Measurements from ENCODE around the gene MZF1. TPM values are rescaled to one million over a fixed set of nuclear protein-coding genes. Genes with fewer than 3 reads are reported as not detected.

MZF1 gene
- total RNA-seq, 2 experiments from 2014 or later, result 30.0 to 39.1 TPM

DNA sequence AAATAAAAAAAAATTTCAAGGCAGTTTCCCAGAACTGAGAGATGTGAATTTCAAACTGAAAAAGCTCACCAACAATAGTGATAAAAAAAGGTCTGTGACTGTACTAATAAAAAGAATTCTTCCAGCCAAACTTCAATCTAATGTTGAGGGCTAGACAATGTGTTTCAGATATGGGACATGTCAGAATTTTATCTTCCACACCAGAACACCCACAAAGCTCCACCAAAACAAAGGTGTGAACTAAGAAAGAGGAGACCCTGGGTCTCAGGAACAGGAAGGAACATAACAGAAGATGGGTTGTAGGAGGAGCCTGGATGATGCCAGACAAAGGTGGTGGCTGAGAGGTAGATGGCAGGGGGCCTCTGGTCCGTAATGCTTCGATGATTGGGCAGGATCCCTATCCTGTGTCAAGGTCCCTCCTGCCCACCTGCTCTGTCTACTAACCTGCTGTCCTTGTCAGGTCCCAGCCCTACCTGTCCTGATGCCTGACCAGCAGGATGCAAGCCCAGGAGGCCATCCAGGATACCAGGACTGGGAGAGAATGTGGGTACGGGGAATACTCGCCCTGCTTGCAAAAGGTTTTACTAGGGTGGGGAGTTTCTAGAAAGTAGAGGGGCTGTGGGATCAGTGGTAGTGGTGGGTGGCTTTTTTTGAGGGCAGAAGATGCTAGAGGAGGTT lies 4.5 kb downstream of the MZF1 start:
- intact Hi-C loops (cut with micrococcal nuclease; ENCODE audit: unreplicated experiment), result no loop called here
- Histone ChIP-seq H3K27ac (ENCODE audit: low read depth, low read length, poor library complexity, severe bottlenecking) (no peak overlapping the region), H3K9me3 (ENCODE audit: low read length) (no peaks in the 10 kb centered on the region), H3K9me2 (ENCODE audit: insufficient read depth, low read length) (no peaks in the 10 kb centered on the region), H3K79me2 (ENCODE audit: insufficient read depth, low read depth, low read length) (no peaks in the 10 kb centered on the region), H3K4me1 (ENCODE audit: insufficient read depth, low read length, poor library complexity, severe bottlenecking) (peaks cover 15% of the 10 kb centered on the region), H4K20me1 (ENCODE audit: insufficient read depth, low read length) (no peaks in the 10 kb centered on the region), H3K4me2 (ENCODE audit: low read length) (no peak overlapping the region), H2AFZ (ENCODE audit: low read length) (no peak overlapping the region), H3K4me3 (ENCODE audit: low read depth, low read length, poor library complexity, severe bottlenecking) (no peak overlapping the region), H3K36me3 (ENCODE audit: insufficient read depth, low read length) (peaks cover 33% of the 10 kb centered on the region; the same call in 1 of the 2 replicates)
- ChIA-PET CTCF (ENCODE audit: unreplicated experiment) (no interaction called here), POLR2A (no interaction called here)
- DNase-seq (ENCODE audit: low spot score), result no peak
- no TSS peak for BruUV-seq (replicated peaks)
- TF ChIP-seq, protein P1, sequence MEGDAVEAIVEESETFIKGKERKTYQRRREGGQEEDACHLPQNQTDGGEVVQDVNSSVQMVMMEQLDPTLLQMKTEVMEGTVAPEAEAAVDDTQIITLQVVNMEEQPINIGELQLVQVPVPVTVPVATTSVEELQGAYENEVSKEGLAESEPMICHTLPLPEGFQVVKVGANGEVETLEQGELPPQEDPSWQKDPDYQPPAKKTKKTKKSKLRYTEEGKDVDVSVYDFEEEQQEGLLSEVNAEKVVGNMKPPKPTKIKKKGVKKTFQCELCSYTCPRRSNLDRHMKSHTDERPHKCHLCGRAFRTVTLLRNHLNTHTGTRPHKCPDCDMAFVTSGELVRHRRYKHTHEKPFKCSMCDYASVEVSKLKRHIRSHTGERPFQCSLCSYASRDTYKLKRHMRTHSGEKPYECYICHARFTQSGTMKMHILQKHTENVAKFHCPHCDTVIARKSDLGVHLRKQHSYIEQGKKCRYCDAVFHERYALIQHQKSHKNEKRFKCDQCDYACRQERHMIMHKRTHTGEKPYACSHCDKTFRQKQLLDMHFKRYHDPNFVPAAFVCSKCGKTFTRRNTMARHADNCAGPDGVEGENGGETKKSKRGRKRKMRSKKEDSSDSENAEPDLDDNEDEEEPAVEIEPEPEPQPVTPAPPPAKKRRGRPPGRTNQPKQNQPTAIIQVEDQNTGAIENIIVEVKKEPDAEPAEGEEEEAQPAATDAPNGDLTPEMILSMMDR (conservative IDR thresholded peaks at IDR 0.05; ENCODE audit: low read length), result no peak
- no peak for TF ChIP-seq EZH2phosphoT487 (IDR thresholded peaks at IDR 0.05; ENCODE audit: borderline replicate concordance, low read depth, low read length)

DNA sequence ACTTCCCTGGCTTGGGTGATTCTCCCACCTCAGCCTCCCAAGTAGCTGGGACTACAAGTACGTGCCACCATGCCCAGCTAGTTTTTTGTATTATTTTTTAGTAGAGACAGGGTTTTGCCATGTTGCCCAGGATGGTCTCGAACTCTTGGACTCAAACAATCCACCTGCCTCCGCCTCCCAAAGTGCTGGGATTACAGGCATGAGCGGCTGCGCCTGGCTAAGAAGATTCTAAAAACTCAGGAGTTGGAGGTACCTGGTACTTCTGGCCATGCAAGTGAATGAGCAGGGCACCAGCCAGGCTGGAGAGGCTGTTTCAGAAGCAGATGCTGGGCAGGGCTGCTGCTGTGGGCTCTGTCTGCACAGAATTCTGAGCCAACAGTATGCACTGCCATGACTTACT lies 6.1 kb downstream of the MZF1 start:
- Histone ChIP-seq H3K27ac (ENCODE audit: low read depth, low read length, poor library complexity, severe bottlenecking) (no peak overlapping the region), H3K4me3 (ENCODE audit: low read depth, low read length, poor library complexity, severe bottlenecking) (no peak overlapping the region), H3K36me3 (ENCODE audit: insufficient read depth, low read length) (peaks cover 34% of the 10 kb centered on the region; the same call in 1 of the 2 replicates), H3K9me2 (ENCODE audit: insufficient read depth, low read length) (no peaks in the 10 kb centered on the region), H4K20me1 (ENCODE audit: insufficient read depth, low read length) (no peaks in the 10 kb centered on the region), H3K79me2 (ENCODE audit: insufficient read depth, low read depth, low read length) (no peaks in the 10 kb centered on the region), H3K4me1 (ENCODE audit: insufficient read depth, low read length, poor library complexity, severe bottlenecking) (peaks cover 20% of the 10 kb centered on the region), H3K9me3 (ENCODE audit: low read length) (no peaks in the 10 kb centered on the region), H2AFZ (ENCODE audit: low read length) (no peak overlapping the region), H3K4me2 (ENCODE audit: low read length) (no peak overlapping the region)
- intact Hi-C loops (cut with micrococcal nuclease; ENCODE audit: unreplicated experiment), result no loop called here
- no TSS peak for BruUV-seq (replicated peaks)
- TF ChIP-seq, protein P1 (conservative IDR thresholded peaks at IDR 0.05; ENCODE audit: low read length), result no peak
- CTCF ChIA-PET (ENCODE audit: unreplicated experiment), result no interaction called here
- POLR2A ChIA-PET, result no interaction called here
- no peak for DNase-seq (ENCODE audit: low spot score)

DNA sequence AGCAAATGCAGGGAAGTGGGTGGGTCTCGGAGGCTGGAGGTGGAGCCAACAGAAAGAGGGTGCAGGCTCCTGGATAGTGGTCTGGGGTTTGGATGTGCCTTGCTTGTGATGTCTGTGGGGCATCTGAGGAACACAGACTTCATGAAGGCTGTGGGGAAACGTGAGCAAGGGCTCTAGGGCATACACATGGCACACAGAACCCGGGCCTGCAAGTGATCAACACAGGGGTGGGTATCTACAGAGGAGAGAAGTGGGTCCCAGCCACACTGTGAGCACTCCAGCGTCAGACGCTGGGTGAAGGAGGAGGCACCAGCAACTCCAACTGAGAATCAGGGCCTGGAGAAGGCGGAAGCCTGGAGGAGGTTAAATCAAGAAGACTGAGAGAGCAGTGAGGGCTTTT lies 9.3 kb downstream of the MZF1 start:
- BruUV-seq (replicated peaks), result no TSS peak
- DNase-seq (ENCODE audit: low spot score), result no peak
- Histone ChIP-seq H3K4me1 (ENCODE audit: insufficient read depth, low read length, poor library complexity, severe bottlenecking) (peaks cover 24% of the 10 kb centered on the region), H3K79me2 (ENCODE audit: insufficient read depth, low read depth, low read length) (no peaks in the 10 kb centered on the region), H4K20me1 (ENCODE audit: insufficient read depth, low read length) (no peaks in the 10 kb centered on the region), H3K36me3 (ENCODE audit: insufficient read depth, low read length) (peaks cover 14% of the 10 kb centered on the region; the same call in 1 of the 2 replicates), H3K9me2 (ENCODE audit: insufficient read depth, low read length) (no peaks in the 10 kb centered on the region), H2AFZ (ENCODE audit: low read length) (no peak overlapping the region), H3K4me2 (ENCODE audit: low read length) (no peak overlapping the region), H3K27ac (ENCODE audit: low read depth, low read length, poor library complexity, severe bottlenecking) (no peak overlapping the region), H3K4me3 (ENCODE audit: low read depth, low read length, poor library complexity, severe bottlenecking) (no peak overlapping the region), H3K9me3 (ENCODE audit: low read length) (no peaks in the 10 kb centered on the region)
- ChIA-PET POLR2A (no interaction called here), CTCF (ENCODE audit: unreplicated experiment) (no interaction called here)
- intact Hi-C loops (cut with micrococcal nuclease; ENCODE audit: unreplicated experiment), result no loop called here
- TF ChIP-seq, protein P1 (conservative IDR thresholded peaks at IDR 0.05; ENCODE audit: low read length), result no peak
- TF ChIP-seq EZH2phosphoT487 (IDR thresholded peaks at IDR 0.05; ENCODE audit: borderline replicate concordance, low read depth, low read length), result no peak
